ENCODE data around the gene THSD7A. TPM values are rescaled to one million over a fixed set of nuclear protein-coding genes. Genes with fewer than 3 reads are reported as not detected.

Gene THSD7A
- total RNA-seq, 2 experiments from 2014 or later = not detected

DNA sequence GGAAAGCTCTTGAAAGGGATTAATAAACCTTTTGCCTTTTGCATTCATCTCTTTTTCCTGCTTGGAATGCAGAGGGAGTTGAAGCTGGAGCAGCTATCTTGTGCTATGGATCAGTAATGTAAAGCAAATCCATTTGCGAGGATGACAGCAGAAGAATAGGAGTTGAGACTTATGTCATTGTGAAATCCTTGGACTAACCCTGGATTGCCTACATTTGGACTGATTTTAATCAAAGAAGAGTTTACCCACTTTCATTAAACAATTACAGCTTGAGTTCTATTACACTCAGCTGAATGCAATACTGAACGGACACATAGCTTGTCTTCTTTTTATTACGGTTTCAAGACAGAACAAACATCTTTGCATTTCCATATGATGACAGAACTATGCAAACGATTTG is 496.1 kb downstream of the THSD7A start:
- ATAC-seq (no peak), DNase-seq (no peak)
- Mint-ChIP-seq H3K27ac (no peak overlapping the region), H3K4me1 (peaks cover 17% of the 10 kb centered on the region), H3K4me3 (no peak overlapping the region), H3K36me3 (no peaks in the 10 kb centered on the region), H3K27me3 (peaks cover 18% of the 10 kb centered on the region), H3K9me3 (ENCODE audit: low read depth) (no peaks in the 10 kb centered on the region)
- CTCF ChIA-PET = no interaction called here

DNA sequence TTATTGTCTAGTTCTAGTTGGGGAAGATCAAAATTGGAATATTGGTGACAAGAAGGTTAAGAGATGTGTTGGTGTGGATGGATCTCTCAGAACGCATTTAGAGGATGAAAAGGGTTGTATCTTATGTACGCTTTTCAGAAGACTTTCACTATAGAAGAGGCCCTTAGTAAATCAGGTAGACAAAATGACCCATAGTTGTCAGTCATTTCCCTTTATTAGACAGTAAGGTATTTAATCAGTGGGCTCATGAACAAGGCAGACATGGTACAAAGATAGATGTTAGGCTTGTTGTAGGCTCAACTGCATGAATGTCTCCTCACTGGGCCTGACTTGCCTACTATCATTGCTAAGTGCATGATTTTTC is 499.2 kb downstream of the THSD7A start:
- peaks cover 19% of the 10 kb centered on the region for H3K4me1 Mint-ChIP-seq
- CTCF ChIA-PET = no interaction called here
- H3K27me3 Mint-ChIP-seq = peaks cover 7% of the 10 kb centered on the region
- no peaks in the 10 kb centered on the region for H3K36me3 Mint-ChIP-seq
- ATAC-seq (peak; percentile 47), DNase-seq (no peak)
- no peaks in the 10 kb centered on the region for H3K9me3 Mint-ChIP-seq (ENCODE audit: low read depth)
- no peak overlapping the region for H3K4me3 Mint-ChIP-seq
- H3K27ac Mint-ChIP-seq = no peak overlapping the region

DNA sequence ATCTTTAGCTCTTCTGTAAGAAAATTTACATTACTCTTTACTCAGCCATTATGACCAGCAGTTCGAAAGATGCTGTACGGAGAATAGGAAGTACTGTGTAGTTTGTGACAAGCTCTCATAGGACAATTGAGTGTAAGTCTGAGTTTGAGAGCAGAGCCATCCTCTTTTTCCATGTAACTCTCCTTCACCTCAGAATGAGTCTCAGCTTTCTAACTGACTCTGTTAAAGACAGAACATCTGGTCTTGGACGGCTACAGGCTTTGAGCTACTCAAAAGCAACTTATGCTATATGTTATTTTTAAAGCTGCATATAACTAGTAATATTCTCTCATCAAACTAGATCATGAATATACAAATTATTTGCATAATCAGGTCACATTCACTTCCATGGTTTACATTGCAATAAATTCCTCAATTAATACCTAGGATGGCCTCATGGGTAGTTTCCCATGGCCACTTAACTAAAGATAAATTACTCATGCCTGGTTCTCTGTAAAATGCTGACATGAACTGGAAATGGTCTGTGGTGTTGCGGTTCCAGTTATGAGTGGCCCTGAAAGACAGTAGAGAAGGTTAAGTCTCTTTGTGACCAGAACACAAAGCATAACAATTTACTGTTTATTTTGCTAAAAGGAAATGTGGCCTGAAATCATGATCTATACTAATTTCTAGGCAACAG is 499.7 kb downstream of the THSD7A start:
- peak; percentile 87 for ATAC-seq
- no peak overlapping the region for H3K4me3 Mint-ChIP-seq

DNA sequence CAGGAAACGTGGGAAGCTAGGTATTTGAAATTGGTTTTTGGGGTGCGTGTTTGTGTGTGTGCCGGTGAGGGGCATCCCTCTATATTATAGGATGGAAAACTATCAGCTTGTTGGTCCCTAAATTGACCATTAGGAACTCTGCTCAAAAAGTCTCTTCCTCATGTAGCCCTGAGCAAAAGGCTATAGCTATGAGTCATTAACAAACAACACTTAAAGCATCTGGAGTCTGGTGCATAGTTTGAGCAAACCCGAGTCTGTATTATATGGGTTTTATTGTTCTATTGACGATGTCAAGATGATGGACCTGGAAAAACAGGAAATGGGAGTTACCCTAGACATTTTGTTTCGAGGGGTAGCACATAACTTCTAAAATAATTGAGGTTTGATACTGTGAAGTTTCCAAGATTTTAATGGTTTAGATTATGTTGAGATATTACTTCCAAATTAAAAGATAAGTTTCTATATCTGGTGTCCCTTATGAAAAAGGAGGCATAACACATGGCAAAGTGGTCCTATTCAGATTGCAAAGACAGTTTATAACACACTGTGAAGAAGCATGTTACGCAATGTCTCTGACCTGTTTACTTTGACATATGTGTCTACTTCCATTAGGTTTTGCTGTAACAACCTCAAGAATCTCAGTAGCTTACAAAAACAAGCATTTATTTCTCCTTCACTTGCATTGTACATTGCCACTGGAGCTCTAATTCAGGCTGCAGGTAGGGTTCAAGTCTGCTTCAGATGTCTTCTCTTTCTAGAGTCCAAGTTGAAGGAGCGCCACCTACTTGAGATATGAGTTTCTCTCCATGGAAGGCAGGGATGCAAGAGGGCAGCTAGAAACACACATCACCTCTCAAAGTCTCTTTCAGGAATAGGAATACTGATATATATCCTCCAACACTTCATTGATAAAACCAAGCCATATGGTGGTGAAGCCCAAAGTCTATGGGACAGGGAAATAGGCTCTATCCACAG is 500.6 kb downstream of the THSD7A start:
- Mint-ChIP-seq H3K9me3 (ENCODE audit: low read depth) (no peaks in the 10 kb centered on the region), H3K4me1 (peaks cover 19% of the 10 kb centered on the region), H3K27me3 (peaks cover 6% of the 10 kb centered on the region), H3K27ac (no peak overlapping the region), H3K36me3 (no peaks in the 10 kb centered on the region), H3K4me3 (no peak overlapping the region)
- ATAC-seq = no peak
- CTCF ChIA-PET = interaction anchor here (0.6 kb wide), 1 partner anchor 454 kb away, joined by 3 read pairs; no protein-coding TSS in a partner anchor
- DNase-seq = no peak

More for the DNA sequence above, 499.7 kb downstream of the THSD7A start:
- no peaks in the 10 kb centered on the region for H3K9me3 Mint-ChIP-seq (ENCODE audit: low read depth)
- CTCF ChIA-PET = interaction anchor here (0.6 kb wide), 1 partner anchor 455 kb away, joined by 3 read pairs; no protein-coding TSS in a partner anchor
- H3K36me3 Mint-ChIP-seq = no peaks in the 10 kb centered on the region
- H3K4me1 Mint-ChIP-seq = peaks cover 19% of the 10 kb centered on the region
- peak; percentile 77 for DNase-seq
- H3K27me3 Mint-ChIP-seq = peaks cover 6% of the 10 kb centered on the region
- H3K27ac Mint-ChIP-seq = no peak overlapping the region

DNA sequence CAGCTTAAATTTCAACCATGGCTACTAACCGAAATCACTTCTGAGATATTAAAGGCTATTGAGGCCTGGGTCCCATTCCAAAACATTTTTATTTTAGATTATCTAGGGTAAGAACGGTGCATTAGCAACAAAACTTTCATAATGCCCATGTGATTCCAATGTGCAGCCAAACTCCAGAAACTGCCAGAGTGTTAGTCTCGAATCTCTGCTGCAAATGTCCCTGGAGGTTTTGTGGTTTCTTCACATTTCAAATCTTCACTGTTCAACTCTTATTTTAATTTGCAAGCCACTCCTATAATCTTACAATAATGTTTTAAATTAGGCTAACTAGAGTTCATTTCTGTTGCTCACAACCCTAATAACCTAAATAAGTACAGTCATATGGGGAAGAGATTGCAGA is 501.3 kb downstream of the THSD7A start:
- Mint-ChIP-seq H3K27me3 (peaks cover 6% of the 10 kb centered on the region), H3K36me3 (no peaks in the 10 kb centered on the region), H3K4me3 (no peak overlapping the region), H3K27ac (no peak overlapping the region), H3K9me3 (ENCODE audit: low read depth) (no peaks in the 10 kb centered on the region), H3K4me1 (peaks cover 19% of the 10 kb centered on the region)
- ATAC-seq (no peak), DNase-seq (no peak)
- CTCF ChIA-PET = no interaction called here

DNA sequence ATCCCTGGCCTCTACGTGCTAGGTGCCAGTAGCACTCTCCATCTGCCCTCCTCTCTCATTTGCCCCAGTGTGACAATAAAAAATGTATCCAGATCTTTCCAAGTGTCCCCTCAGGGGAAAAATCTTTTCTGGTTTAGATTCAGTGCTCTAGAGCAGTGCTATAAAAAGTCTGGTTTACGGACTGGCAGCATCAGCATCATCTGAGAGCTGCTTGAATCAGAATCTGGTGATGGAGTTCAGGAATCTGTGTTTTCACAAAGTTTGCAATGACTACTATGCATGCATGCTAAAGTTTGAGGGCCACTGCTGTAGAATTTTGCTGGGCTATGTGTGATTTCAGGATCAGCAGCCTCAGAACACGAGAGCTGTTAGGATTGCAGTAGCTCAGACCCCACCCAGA is 501.8 kb downstream of the THSD7A start:
- peaks cover 8% of the 10 kb centered on the region for H3K27me3 Mint-ChIP-seq
- ATAC-seq (no peak), DNase-seq (no peak)
- H3K9me3 Mint-ChIP-seq (ENCODE audit: low read depth) = no peaks in the 10 kb centered on the region
- CTCF ChIA-PET = no interaction called here
- no peaks in the 10 kb centered on the region for H3K36me3 Mint-ChIP-seq
- peaks cover 19% of the 10 kb centered on the region for H3K4me1 Mint-ChIP-seq
- H3K27ac Mint-ChIP-seq = no peak overlapping the region
- H3K4me3 Mint-ChIP-seq = no peak overlapping the region

DNA sequence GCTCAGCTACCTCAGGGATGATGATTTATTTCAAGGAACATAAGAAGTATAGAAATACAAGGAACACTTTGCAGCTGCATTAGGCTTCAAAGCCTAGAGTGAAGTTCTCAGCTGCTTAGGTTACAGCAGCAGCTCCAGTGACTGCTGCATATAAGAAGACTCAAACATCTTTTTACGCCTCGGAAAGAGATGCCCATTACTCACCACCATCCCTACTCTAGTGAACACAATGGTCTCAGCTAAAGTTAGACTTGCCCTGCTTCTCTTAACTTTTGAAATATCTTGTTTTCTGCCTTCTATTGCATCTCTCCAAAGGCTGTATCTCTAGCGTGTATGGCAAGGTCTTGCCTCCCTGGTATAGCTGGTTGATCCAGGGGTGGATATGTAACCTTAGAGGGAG is 502.4 kb downstream of the THSD7A start:
- ATAC-seq (no peak), DNase-seq (no peak)
- CTCF ChIA-PET = no interaction called here
- peaks cover 19% of the 10 kb centered on the region for H3K4me1 Mint-ChIP-seq
- no peak overlapping the region for H3K27ac Mint-ChIP-seq
- H3K9me3 Mint-ChIP-seq (ENCODE audit: low read depth) = no peaks in the 10 kb centered on the region
- H3K27me3 Mint-ChIP-seq = peaks cover 7% of the 10 kb centered on the region
- H3K36me3 Mint-ChIP-seq = no peaks in the 10 kb centered on the region
- no peak overlapping the region for H3K4me3 Mint-ChIP-seq

DNA sequence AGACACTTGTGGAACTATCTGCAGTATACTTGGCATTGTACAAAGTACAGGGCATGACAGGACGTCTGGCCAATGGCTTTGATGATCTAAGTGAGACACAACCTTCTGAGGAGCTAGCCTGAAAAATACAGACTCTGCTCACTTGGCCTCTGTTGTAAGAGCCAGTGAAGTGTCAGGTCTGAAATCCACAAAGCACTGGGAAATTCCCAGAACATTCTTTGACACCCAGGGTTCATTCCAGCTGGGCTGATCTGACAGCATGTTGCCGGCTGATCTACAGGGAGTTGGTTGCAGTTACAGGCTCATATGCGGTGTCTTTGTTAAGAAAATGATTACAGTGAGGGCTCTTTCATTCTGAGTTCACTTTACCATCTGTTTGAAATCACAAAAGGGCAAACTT is 503.7 kb downstream of the THSD7A start:
- H3K4me1 Mint-ChIP-seq = peaks cover 19% of the 10 kb centered on the region
- H3K27me3 Mint-ChIP-seq = peaks cover 2% of the 10 kb centered on the region
- ATAC-seq = no peak
- no peak overlapping the region for H3K4me3 Mint-ChIP-seq
- CTCF ChIA-PET = no interaction called here
- H3K27ac Mint-ChIP-seq = no peak overlapping the region
- DNase-seq = no peak
- H3K9me3 Mint-ChIP-seq (ENCODE audit: low read depth) = no peaks in the 10 kb centered on the region
- no peaks in the 10 kb centered on the region for H3K36me3 Mint-ChIP-seq

DNA sequence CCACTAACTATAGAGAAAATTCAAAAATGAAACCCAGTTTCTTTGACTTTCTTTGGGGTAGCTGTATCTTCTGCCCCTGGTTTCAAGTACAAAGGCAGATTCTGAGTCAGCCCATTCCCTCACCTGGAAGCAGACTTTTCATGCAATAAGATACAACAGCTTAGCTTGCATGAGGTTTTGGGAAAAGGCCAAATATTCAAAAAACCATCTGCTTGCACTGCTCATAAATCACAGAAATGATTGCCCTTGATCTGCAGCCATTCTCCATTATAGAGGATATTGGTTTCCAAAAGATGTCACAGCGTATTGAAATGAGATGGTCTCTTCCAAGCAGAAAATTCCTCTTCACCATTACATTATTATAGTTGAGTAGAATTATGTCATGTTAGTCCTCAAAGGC is 504.4 kb downstream of the THSD7A start:
- ATAC-seq (no peak), DNase-seq (no peak)
- Mint-ChIP-seq H3K9me3 (ENCODE audit: low read depth) (no peaks in the 10 kb centered on the region), H3K36me3 (no peaks in the 10 kb centered on the region), H3K4me3 (no peak overlapping the region), H3K27ac (no peak overlapping the region), H3K27me3 (peaks cover 2% of the 10 kb centered on the region), H3K4me1 (peaks cover 14% of the 10 kb centered on the region)
- CTCF ChIA-PET = no interaction called here

All from activated CD8-positive, alpha-beta memory T cell treated with anti-CD3 and anti-CD28 coated beads, Interleukin-2, amount 10 ng/mL, durations not matched to agents 7 days and 5 days (primary cell).